22Rv1 (cell line): ENCODE measurements around the gene HIVEP3.

Source experiments
- ZFX ChIP-seq: fragments of 450-650 bp; IDR thresholded peaks from 2 replicates; pipeline ENCODE4 v1.6.1; 2017; ENCODE audit warnings: antibody characterized with exemption, borderline replicate concordance
- TF ChIP-seq, protein P1 (sequence below): fragments of 450-650 bp; IDR thresholded peaks from 2 replicates; pipeline ENCODE4 v1.5.1; 2017; ENCODE audit warnings: mild to moderate bottlenecking

GRCh38 chr1:41622859-41623732 lies 295.6 kb downstream of the HIVEP3 start:
- TF ChIP-seq, protein P1, sequence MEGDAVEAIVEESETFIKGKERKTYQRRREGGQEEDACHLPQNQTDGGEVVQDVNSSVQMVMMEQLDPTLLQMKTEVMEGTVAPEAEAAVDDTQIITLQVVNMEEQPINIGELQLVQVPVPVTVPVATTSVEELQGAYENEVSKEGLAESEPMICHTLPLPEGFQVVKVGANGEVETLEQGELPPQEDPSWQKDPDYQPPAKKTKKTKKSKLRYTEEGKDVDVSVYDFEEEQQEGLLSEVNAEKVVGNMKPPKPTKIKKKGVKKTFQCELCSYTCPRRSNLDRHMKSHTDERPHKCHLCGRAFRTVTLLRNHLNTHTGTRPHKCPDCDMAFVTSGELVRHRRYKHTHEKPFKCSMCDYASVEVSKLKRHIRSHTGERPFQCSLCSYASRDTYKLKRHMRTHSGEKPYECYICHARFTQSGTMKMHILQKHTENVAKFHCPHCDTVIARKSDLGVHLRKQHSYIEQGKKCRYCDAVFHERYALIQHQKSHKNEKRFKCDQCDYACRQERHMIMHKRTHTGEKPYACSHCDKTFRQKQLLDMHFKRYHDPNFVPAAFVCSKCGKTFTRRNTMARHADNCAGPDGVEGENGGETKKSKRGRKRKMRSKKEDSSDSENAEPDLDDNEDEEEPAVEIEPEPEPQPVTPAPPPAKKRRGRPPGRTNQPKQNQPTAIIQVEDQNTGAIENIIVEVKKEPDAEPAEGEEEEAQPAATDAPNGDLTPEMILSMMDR: no peak
- TF ChIP-seq ZFX: no peak
